HepG2 (cell line): ENCODE results near the gene KRTAP10-2. TPM values are rescaled to one million over a fixed set of nuclear protein-coding genes. Genes with fewer than 3 reads are reported as not detected.

Experiments
- AKNA ChIP-seq: sonication (generic); formaldehyde crosslinking; IDR thresholded peaks from 2 replicates; pipeline ENCODE4 v1.4.0; 2020; ENCODE audit warnings: missing genetic modification reagents, borderline replicate concordance
- BATF2 ChIP-seq: sonication (generic); formaldehyde crosslinking; IDR thresholded peaks from 2 replicates; pipeline ENCODE4 v1.8.0; 2022; ENCODE audit warnings: mild to moderate bottlenecking, missing genetic modification reagents, moderate library complexity
- BRD4 ChIP-seq: sonication (generic); formaldehyde crosslinking; IDR thresholded peaks from 2 replicates; pipeline ENCODE4 v1.4.0; 2020; ENCODE audit warnings: missing genetic modification reagents
- CENPT ChIP-seq: sonication (generic); formaldehyde crosslinking; IDR thresholded peaks from 2 replicates; pipeline ENCODE4 v1.8.0; 2022; ENCODE audit warnings: low read depth, mild to moderate bottlenecking, moderate library complexity, missing genetic modification reagents
- DMAP1 ChIP-seq: IDR thresholded peaks from 2 replicates; pipeline ENCODE4 v1.6.1; 2016
- KDM3A ChIP-seq: IDR thresholded peaks from 2 replicates; pipeline ENCODE4 v1.6.1; 2018; ENCODE audit warnings: low read depth, missing compliant biosample characterization
- MIER3 ChIP-seq: IDR thresholded peaks from 2 replicates; pipeline ENCODE4 v1.6.1; 2016; ENCODE audit warnings: missing compliant biosample characterization, borderline replicate concordance
- NCOA2 ChIP-seq: sonication (generic); formaldehyde crosslinking; IDR thresholded peaks from 2 replicates; pipeline ENCODE4 v1.8.0; 2022; ENCODE audit warnings: inconsistent platforms
- NFAT5 ChIP-seq: sonication (generic); formaldehyde crosslinking; IDR thresholded peaks from 2 replicates; pipeline ENCODE4 v1.4.0; 2020; ENCODE audit warnings: missing genetic modification reagents
- PHF20 ChIP-seq: sonication (generic); formaldehyde crosslinking; IDR thresholded peaks from 2 replicates; pipeline ENCODE4 v1.5.0; 2020; ENCODE audit warnings: mild to moderate bottlenecking, missing genetic modification reagents
- SATB2 ChIP-seq: sonication (generic); formaldehyde crosslinking; IDR thresholded peaks from 2 replicates; pipeline ENCODE4 v1.5.0; 2020; ENCODE audit warnings: missing genetic modification reagents
- THAP11 ChIP-seq: IDR thresholded peaks from 2 replicates; pipeline ENCODE4 v1.6.1; 2016; ENCODE audit warnings: missing biosample characterization, missing genetic modification reagents
- WIZ ChIP-seq: sonication (generic); formaldehyde crosslinking; IDR thresholded peaks from 2 replicates; pipeline ENCODE4 v1.5.1; 2020; ENCODE audit warnings: mild to moderate bottlenecking, missing genetic modification reagents
- ZNF343 ChIP-seq: sonication (generic); formaldehyde crosslinking; IDR thresholded peaks from 2 replicates; pipeline ENCODE4 v1.4.0; 2020; ENCODE audit warnings: mild to moderate bottlenecking, missing genetic modification reagents
- ZNF547 ChIP-seq: sonication (generic); formaldehyde crosslinking; IDR thresholded peaks from 2 replicates; pipeline ENCODE4 v1.5.1; 2020; ENCODE audit warnings: mild to moderate bottlenecking, missing genetic modification reagents
- ZNF878 ChIP-seq: sonication (generic); formaldehyde crosslinking; IDR thresholded peaks from 2 replicates; pipeline ENCODE4 v1.8.1; 2023; ENCODE audit warnings: mild to moderate bottlenecking, missing genetic modification reagents, moderate library complexity
- ZUFSP ChIP-seq: sonication (generic); formaldehyde crosslinking; IDR thresholded peaks from 2 replicates; pipeline ENCODE4 v1.9.0; 2021; ENCODE audit warnings: missing genetic modification reagents, mild to moderate bottlenecking, borderline replicate concordance
- polyA plus RNA-seq, 8 experiments: library from polyadenylated mRNA; depleted of rRNA in 3 of 8; stranded (reverse) in 7 of 8; unstranded in 1 of 8; fragments of >200 nt; fragmentation: Illumina TruSeq in 4 of 8; extraction: Trizol in 4 of 8; gene quantifications; 2 replicates each; pipeline versions ENCODE4 v1.2.1 to v1.2.3, GENCODE V29; 2011 to 2016; ENCODE audit warnings: low read depth in 4 of 8, missing spikeins in 1 of 8, mixed read lengths in 1 of 8; ENCODE audit not compliant: insufficient read depth in 1 of 8
- total RNA-seq, 5 experiments: library from RNA; depleted of rRNA; stranded (reverse); fragments of >200 nt; fragmentation: Illumina TruSeq; extraction: Trizol; gene quantifications; 2 replicates each; pipeline ENCODE4 v1.2.3, GENCODE V29; 2016; ENCODE audit warnings: low read depth in 1 of 5

Gene KRTAP10-2
- total and polyA plus RNA-seq, 2 of the 13 experiments (the other 11 are each of a cell fraction or from before 2014, with no cell fraction given), result not detected

GRCh38 chr21:44574457-44575306 is 23.4 kb upstream of the KRTAP10-2 start (continued):
- TF ChIP-seq ZUFSP (CRISPR knock-in tag), result no peak
- no peak for TF ChIP-seq ZNF878
- TF ChIP-seq SATB2 (CRISPR knock-in tag), result no peak
- TF ChIP-seq WIZ, result no peak; the same call in 1 of the 2 replicates
- TF ChIP-seq MIER3 (CRISPR knock-in tag), result no peak
- 0 out of 2 replicates have a peak, but pooled peaks have one; percentile 20 for TF ChIP-seq THAP11 (CRISPR knock-in tag)
- no peak for TF ChIP-seq NFAT5 (CRISPR knock-in tag)
- TF ChIP-seq ZNF343 (CRISPR knock-in tag), result no peak
- no peak for TF ChIP-seq CENPT
- TF ChIP-seq PHF20 (CRISPR knock-in tag), result no peak
- TF ChIP-seq DMAP1 (CRISPR knock-in tag), result 0 out of 2 replicates have a peak, but pooled peaks have one; percentile 11
- TF ChIP-seq NCOA2, result no peak
- TF ChIP-seq AKNA, result no peak
- peak; percentile 33; the same call in 1 of the 2 replicates for TF ChIP-seq BRD4 (CRISPR knock-in tag)
- TF ChIP-seq ZNF547 (CRISPR knock-in tag), result 0 out of 2 replicates have a peak, but pooled peaks have one; percentile 60
- no peak for TF ChIP-seq BATF2
- no peak for TF ChIP-seq KDM3A (CRISPR knock-in tag)
